Measurements from ENCODE around the gene GALR3.

GALR3 gene

GRCh38 chr22:37827056-37827455 lies 3.9 kb downstream of the GALR3 start:
- Histone ChIP-seq H3K4me3 (ENCODE audit: low read depth, low read length) (no peak overlapping the region), H3K27ac (no peak overlapping the region), H3K27me3 (replicated peaks) (no peaks in the 10 kb centered on the region), H3K36me3 (replicated peaks) (peaks cover 21% of the 10 kb centered on the region)
- in situ Hi-C loops (cut with HindIII; ENCODE audit: low pct_ligation_motif_present, low sequenced_read_pairs) = no loop called here
- DNase-seq = no peak
- TF ChIP-seq, protein P1, sequence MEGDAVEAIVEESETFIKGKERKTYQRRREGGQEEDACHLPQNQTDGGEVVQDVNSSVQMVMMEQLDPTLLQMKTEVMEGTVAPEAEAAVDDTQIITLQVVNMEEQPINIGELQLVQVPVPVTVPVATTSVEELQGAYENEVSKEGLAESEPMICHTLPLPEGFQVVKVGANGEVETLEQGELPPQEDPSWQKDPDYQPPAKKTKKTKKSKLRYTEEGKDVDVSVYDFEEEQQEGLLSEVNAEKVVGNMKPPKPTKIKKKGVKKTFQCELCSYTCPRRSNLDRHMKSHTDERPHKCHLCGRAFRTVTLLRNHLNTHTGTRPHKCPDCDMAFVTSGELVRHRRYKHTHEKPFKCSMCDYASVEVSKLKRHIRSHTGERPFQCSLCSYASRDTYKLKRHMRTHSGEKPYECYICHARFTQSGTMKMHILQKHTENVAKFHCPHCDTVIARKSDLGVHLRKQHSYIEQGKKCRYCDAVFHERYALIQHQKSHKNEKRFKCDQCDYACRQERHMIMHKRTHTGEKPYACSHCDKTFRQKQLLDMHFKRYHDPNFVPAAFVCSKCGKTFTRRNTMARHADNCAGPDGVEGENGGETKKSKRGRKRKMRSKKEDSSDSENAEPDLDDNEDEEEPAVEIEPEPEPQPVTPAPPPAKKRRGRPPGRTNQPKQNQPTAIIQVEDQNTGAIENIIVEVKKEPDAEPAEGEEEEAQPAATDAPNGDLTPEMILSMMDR (IDR thresholded peaks at IDR 0.05; ENCODE audit: low read depth, low read length, missing control alignments) = no peak

- TF ChIP-seq, protein P1 (IDR thresholded peaks at IDR 0.05; ENCODE audit: low read depth, low read length, missing control alignments) = no peak
- H3K4me3 ChIP-seq (ENCODE audit: low read depth, low read length) = no peak overlapping the region
- no peaks in the 10 kb centered on the region for H3K27me3 ChIP-seq (replicated peaks)
- no peak overlapping the region for H3K27ac ChIP-seq
- peaks cover 48% of the 10 kb centered on the region for H3K36me3 ChIP-seq (replicated peaks)
- DNase-seq = no peak
- in situ Hi-C loops (cut with HindIII; ENCODE audit: low pct_ligation_motif_present, low sequenced_read_pairs) = no loop called here
Measured at GRCh38 chr22:37830093-37830842, 7.1 kb downstream of the GALR3 start.

DNA sequence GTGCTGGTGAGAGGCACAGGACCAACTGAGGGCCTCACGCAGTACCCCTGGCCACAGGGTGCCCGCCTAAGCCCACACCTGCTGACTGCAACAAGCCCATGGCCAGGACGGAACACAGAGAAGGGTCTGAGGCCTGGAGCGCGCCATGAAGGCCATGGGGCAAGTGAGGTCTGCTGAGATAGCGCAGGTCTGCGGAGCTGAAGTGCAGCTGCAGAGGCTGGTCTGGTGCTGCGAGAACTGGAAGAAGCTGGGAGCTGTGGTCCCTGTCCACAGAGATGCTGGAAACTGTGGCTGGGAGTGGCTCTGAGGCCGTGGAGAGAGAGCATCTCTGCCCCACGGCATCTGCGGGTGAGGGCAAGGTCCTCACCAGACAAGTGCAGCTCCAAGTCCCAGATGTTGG lies 8.3 kb downstream of the GALR3 start:
- TF ChIP-seq, protein P1 (IDR thresholded peaks at IDR 0.05; ENCODE audit: low read depth, low read length, missing control alignments) = no peak
- Histone ChIP-seq H3K36me3 (replicated peaks) (peaks cover 50% of the 10 kb centered on the region), H3K4me3 (ENCODE audit: low read depth, low read length) (no peak overlapping the region), H3K27ac (no peak overlapping the region), H3K27me3 (replicated peaks) (no peaks in the 10 kb centered on the region)
- in situ Hi-C loops (cut with HindIII; ENCODE audit: low pct_ligation_motif_present, low sequenced_read_pairs) = no loop called here
- DNase-seq = no peak

DNA sequence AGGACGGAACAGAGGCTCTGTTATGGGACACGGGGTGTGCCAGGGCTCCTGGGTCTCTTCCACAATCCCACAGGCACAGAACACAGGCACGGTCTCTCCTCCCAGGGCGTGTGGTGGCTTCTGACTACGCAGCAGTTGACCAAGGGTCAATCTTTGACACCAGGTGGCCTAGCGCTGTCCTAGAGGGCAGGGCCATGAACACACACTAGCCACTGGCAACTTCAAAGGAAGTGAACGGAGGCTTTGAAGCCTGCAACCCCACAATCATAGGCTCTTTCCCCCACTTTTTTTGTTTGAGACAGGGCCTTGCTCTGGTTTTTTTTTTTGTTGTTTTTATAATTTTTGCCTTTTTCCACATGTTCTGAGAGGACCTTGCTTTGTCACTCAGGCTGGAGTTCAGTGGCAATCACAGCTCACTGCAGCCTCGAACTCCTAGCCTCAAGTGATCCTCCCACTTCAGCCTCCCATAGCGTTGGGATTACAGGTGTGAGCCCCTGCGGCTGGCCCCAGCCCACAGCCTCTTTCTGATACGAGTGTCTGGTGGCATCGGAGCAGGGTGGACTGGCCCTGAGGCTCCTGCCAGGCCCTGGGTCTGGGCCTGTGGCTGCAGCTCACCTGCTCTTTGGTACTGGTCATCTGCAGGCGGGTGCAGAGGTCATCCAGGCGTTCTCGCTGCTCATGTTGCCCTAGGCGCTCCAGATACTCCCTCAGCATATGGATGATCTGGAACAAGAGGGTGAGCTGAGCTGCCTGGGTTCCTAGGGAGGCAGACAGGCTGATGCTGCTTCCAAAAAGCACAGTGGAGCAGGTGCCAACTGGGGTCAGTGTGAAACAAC lies 9.1 kb downstream of the GALR3 start:
- H3K27me3 ChIP-seq (replicated peaks) = no peaks in the 10 kb centered on the region
- H3K36me3 ChIP-seq (replicated peaks) = peaks cover 51% of the 10 kb centered on the region
- TF ChIP-seq, protein P1 (IDR thresholded peaks at IDR 0.05; ENCODE audit: low read depth, low read length, missing control alignments) = no peak
- in situ Hi-C loops (cut with HindIII; ENCODE audit: low pct_ligation_motif_present, low sequenced_read_pairs) = no loop called here
- H3K4me3 ChIP-seq (ENCODE audit: low read depth, low read length) = no peak overlapping the region
- no peak for DNase-seq
- no peak overlapping the region for H3K27ac ChIP-seq

- TF ChIP-seq, protein P1 (IDR thresholded peaks at IDR 0.05; ENCODE audit: low read depth, low read length, missing control alignments) = no peak
- H3K36me3 ChIP-seq (replicated peaks) = peaks cover 20% of the 10 kb centered on the region
- no peak overlapping the region for H3K4me3 ChIP-seq (ENCODE audit: low read depth, low read length)
- in situ Hi-C loops (cut with HindIII; ENCODE audit: low pct_ligation_motif_present, low sequenced_read_pairs) = no loop called here
- H3K27me3 ChIP-seq (replicated peaks) = no peaks in the 10 kb centered on the region
- DNase-seq = no peak
- no peak overlapping the region for H3K27ac ChIP-seq
Measured at GRCh38 chr22:37842015-37842793, 19.0 kb downstream of the GALR3 start.

Data from brain microvascular endothelial cell (primary cell).